ENCODE measurements around the gene P2RX5. TPM values are rescaled to one million over a fixed set of nuclear protein-coding genes. Genes with fewer than 3 reads are reported as not detected.

Gene P2RX5
- total RNA-seq, 1 donor from 2014 or later = not detected

DNA sequence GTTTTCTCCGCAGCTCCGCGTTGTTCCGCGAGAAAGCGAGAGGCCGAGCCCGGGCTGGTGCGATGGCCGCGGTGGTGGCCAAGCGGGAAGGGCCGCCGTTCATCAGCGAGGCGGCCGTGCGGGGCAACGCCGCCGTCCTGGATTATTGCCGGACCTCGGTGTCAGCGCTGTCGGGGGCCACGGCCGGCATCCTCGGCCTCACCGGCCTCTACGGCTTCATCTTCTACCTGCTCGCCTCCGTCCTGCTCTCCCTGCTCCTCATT lies 26.9 kb downstream of the P2RX5 start:
- Histone ChIP-seq H3K27ac (peak overlapping the region; percentile 97 to 98), H3K4me3 (peak overlapping the region; percentile 86 to 99), H3K9me3 (no peaks in the 10 kb centered on the region), H3K36me3 (peaks cover 8 to 10% of the 10 kb centered on the region in 2 donors), H3K27me3 (no peaks in the 10 kb centered on the region), H3K4me1 (peaks cover 12 to 16% of the 10 kb centered on the region in 2 donors)
- TF ChIP-seq CTCF (IDR thresholded peaks at IDR 0.05) = no peak
- no peak for DNase-seq (ENCODE audit: low spot score in 2 of 2)
- intact Hi-C loops (cut with DNase I) = loop anchor here (10.0 kb wide), 3 partner anchors 176 to 1274 kb away; partner anchors contain the start of gene NCBP3

DNA sequence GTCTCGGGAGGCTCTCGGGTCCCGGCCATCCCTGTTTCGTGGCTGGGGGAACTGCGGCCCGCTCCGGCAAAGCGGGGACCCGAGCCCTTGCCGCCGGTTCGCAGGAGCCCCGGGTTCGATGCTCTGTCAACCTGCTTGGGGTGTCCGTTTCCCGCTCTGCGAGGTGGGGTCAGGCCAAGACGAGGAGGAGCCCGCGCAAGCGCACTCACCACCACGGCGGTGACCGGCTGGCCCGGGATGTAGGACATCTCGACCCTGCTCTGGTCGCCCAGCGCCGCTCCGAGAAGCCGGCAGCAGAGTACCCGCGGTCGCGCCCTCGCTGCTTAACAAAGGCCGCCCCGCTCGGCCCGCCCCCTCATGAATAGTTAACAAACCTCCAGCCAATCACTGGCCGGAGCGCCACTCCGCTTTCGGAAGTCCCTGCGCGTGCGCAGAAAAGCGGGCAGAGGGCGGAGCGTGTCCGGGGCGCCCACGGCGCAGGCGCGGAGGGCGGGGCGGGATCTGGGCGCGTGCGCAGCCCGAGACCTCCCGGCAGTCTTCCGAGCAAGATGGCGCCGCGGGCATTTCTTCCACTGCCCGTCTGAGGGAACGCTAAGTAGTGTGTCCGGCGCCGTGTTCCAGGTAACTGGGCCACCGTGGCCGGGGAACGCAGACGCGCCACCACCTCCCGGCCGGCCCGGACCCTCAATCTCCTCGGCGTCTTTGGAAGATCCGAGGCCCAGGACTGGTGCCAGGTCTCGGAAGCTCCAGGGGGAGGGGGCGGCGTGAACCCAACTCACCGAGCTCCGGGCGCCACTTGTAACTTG lies 27.5 kb downstream of the P2RX5 start, which contains the start of the genes EMC6 and TAX1BP3:
TSS of gene EMC6 (plus strand) at position 534 of the 806 bp plus-strand sequence. CDS start 335 bp downstream, outside the sequence.
TSS of gene TAX1BP3 (minus strand) at position 300 of the 806 bp plus-strand sequence. CDS start at position 248, 52 bp downstream.
- H3K27me3 ChIP-seq = no peaks in the 10 kb centered on the region
- peak; percentile 93 to 99 for DNase-seq (ENCODE audit: low spot score in 2 of 2)
- H3K9me3 ChIP-seq = no peaks in the 10 kb centered on the region
- H3K4me3 ChIP-seq = peak within 1 kb of the TSS; percentile 86 to 99
- intact Hi-C loops (cut with DNase I) = loop anchor here (1.0 to 10.0 kb wide), 5 partner anchors 32 to 1274 kb away; partner anchors contain the start of genes CTNS, HASPIN, NCBP3 and SHPK
- H3K4me1 ChIP-seq = peaks cover 12 to 16% of the 10 kb centered on the region in 2 donors
- no peak for TF ChIP-seq CTCF (IDR thresholded peaks at IDR 0.05)
- H3K36me3 ChIP-seq = peaks cover 14 to 16% of the 10 kb centered on the region in 2 donors
- H3K27ac ChIP-seq = peak within 1 kb of the TSS; percentile 97 to 98

DNA sequence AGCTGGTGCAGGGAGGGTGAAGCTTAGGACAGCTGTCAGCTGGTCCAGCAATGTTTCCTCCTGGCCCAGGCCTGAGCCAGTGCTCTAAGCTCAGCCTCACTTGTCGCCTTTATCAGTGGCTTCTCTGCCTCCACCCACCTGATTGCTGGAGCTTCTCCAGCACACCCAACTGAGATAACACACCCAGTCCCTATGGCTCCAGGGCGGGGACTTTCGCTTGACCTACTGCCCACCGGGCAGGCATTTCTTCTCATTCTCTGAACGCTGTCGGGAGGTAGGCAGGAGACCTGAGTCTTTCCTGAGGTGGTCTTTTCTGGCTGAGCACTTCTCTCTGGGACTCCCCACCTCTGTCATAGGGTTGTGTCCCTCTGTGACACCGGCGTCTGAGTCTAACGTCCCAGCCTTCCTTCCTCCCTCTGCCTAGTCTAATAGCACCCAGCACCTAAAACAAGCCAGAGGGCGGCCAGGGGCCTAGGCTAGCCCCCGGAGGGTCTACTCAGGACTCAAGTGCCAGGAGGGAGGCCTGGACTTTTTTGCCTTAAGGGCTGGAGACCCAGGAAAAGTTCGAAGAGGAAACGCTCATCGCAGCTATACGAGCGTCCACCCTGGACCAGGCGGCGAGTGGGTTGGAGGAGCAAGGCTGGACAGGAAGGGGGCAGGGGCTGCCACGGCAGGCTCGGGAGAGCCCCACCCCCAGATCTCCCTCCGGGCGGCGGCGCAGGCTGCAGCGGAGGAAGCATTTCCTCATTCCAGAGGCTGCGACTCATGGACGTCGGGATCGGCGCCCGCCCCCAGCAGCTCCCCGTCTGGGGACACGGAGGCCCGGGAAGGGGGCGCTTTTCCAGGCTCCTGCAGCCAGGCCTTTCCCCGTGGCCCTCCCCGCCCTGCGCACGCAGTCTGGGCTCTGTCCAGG lies 28.3 kb downstream of the P2RX5 start:
- peak overlapping the region; percentile 97 to 98 for H3K27ac ChIP-seq
- H3K27me3 ChIP-seq = no peaks in the 10 kb centered on the region
- peak overlapping the region; percentile 86 to 99 for H3K4me3 ChIP-seq
- H3K36me3 ChIP-seq = peaks cover 22% of the 10 kb centered on the region in 2 donors
- peak in 1 of 3 experiments; percentile 3 for TF ChIP-seq CTCF (IDR thresholded peaks at IDR 0.05)
- no peaks in the 10 kb centered on the region for H3K9me3 ChIP-seq
- peak; percentile 41 to 94 for DNase-seq (ENCODE audit: low spot score in 2 of 2)
- intact Hi-C loops (cut with DNase I) = loop anchor here (1.0 to 10.0 kb wide), 5 partner anchors 31 to 1273 kb away; partner anchors contain the start of genes CTNS, HASPIN, NCBP3 and SHPK
- H3K4me1 ChIP-seq = peaks cover 12 to 16% of the 10 kb centered on the region in 2 donors

- H3K4me3 ChIP-seq = peak overlapping the region in 1 of 2 donors; percentile 99
- no peaks in the 10 kb centered on the region for H3K9me3 ChIP-seq
- H3K27ac ChIP-seq = peak overlapping the region in 1 of 2 donors; percentile 98
- peaks cover 12 to 16% of the 10 kb centered on the region in 2 donors for H3K4me1 ChIP-seq
- intact Hi-C loops (cut with DNase I) = loop anchor here (10.0 kb wide), 3 partner anchors 178 to 1272 kb away; partner anchors contain the start of gene NCBP3
- TF ChIP-seq CTCF (IDR thresholded peaks at IDR 0.05) = no peak
- no peaks in the 10 kb centered on the region for H3K27me3 ChIP-seq
- no peak for DNase-seq (ENCODE audit: low spot score in 2 of 2)
- peaks cover 22 to 32% of the 10 kb centered on the region in 2 donors for H3K36me3 ChIP-seq
These were observed 29.4 kb downstream of the P2RX5 start for GRCh38 chr17:3666516-3666915.

DNA sequence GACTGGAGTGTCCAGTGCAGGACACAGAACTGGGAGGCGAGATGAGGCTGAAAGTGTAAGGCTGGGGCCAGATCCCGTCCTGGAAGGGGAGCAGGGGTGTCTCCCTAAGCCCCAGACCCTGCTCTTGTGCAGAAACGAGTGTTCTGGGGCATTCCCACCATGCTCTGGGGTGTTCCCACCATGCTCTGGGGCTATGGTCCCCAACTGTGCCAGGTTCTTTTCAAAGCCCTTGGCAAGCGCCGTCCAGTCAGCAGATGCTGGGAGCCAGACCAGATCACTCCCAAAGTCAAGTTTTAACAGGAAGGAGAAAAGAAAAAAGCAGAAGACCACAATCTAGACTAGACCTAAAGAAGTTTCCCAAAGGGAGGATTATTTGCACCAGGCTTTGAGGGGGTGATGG lies 30.1 kb downstream of the P2RX5 start:
- no peak overlapping the region for H3K4me3 ChIP-seq
- H3K27ac ChIP-seq = no peak overlapping the region
- intact Hi-C loops (cut with DNase I) = loop anchor here (10.0 kb wide), 3 partner anchors 179 to 1271 kb away; partner anchors contain the start of gene NCBP3
- H3K36me3 ChIP-seq = peaks cover 22 to 35% of the 10 kb centered on the region in 2 donors
- DNase-seq (ENCODE audit: low spot score in 2 of 2) = no peak
- no peaks in the 10 kb centered on the region for H3K9me3 ChIP-seq
- H3K4me1 ChIP-seq = peaks cover 12 to 16% of the 10 kb centered on the region in 2 donors
- no peak for TF ChIP-seq CTCF (IDR thresholded peaks at IDR 0.05)
- H3K27me3 ChIP-seq = no peaks in the 10 kb centered on the region
